Effector CD4-positive, alpha-beta T cell (primary cell): ENCODE results near the gene CCDC91.
"Not testable (repeated sequence)": the region's sequence is repeated elsewhere in the genome, so short reads cannot be mapped to it uniquely, and the experiment has no call there.

ENCODE experiments used
- DNase-seq: peaks from one replicate; pipeline ENCODE4 v3.0.0-alpha.2; 2020

Gene CCDC91

DNA sequence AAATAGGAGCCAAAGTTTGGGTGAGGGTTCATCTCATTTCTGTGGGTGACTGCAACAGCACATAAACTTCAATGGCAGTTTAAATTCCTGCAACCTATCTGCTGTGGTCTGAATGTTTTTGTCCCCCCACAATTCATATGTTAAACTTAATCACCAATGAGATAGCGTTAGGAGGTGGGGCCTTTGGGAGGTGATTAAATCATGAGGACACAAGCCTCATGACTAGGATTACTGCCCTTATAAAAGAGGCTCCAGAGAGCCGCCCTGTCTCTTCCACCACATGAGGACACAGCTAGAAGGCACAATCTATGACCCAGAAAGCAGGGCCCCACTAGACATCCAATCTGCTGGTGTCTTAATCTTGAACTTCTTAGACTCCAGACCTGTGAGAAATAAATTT lies 3.8 kb upstream of the CCDC91 start:
- no peak for DNase-seq

DNA sequence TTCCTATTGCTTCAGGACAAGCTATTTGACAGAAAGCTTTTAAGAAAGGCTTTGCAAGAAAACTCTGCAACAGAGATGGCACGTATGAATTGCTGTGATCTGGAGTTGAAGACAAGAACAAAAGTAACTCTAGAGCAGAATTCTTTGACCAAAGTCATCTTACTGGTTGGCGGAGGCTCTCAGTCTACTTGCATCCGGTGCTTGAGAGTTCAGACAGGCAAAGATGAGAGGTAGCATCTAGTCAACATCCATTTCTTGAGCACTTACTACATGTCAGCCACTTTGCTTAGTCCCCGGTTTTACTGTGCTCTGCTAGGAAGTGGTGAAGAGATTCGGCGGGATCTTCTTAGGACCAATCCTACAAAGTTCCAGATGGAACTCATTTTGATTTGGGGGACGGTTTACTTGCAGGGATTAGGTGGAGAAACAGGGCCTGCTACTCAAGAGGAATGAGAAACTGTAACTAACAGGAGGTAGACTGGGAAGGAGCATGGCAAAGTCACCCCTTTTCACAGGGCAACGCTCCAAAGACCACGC lies 404 bp upstream of the CCDC91 start:
- DNase-seq = no peak

DNA sequence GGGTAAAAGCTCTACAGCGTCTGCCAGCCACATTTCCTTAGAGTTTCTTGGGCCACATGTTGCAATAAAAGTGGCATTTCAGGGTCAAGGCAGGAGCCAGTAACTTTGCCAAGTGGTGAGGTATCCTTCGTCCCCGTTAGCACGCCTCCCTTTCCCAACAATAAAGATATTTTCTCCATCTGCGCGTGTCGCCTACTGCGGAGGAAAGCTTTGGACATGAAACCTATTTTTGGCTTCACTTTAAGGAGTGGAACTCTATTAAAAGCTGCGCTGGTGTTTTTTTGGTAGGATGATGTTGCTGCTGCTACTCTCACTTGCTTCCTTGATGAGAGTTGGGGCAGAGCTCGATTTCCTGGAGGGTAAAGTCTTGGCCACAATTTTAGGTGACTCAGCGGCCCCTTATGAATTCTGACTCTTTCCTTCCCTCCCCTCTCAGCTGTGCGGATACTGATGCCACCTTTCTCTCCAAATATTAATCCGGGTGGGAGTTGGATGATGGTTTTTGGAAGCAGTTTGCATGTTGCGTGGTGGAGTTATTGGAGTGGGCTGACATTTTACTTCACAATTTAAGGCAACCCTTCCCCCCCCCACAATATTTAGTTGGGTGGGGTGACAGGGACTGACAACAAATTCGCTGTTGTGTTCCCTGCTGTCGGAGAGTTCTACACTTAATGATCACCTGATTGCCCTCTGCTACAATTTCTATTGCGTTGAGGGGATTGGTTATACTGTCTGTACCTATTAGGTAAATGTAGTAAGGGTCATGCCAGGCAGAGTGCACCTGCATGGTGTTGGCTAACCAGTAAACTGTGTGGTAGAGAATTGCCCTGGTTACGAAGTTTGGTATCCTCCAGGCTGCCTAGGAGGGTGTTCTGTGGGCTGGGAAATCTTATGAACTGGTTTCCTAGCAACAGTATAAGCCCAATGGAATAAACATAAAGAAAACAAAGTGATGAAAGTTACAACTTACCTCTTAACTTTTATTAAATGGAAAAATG lies 1.1 kb downstream of the CCDC91 start:
- peak; percentile 23 for DNase-seq

DNA sequence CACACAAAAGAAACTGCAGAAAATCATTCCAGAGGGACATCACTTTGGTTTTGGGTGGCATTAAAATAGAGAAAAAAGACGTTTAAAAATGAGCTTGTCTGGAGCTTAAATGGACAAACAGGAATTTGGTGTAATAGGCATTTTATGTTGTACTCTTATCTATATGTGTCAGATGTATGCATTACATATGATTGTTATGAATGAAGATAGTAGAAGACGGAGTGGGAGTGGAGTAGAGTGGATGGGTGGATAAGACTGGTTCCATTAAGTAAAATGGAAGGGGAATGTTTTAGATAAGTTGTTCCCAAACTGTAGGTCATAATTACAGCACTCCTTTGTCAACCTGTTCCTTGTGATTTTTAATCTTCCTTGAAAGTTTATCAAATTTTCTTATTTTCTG lies 1.9 kb downstream of the CCDC91 start:
- no peak for DNase-seq

DNA sequence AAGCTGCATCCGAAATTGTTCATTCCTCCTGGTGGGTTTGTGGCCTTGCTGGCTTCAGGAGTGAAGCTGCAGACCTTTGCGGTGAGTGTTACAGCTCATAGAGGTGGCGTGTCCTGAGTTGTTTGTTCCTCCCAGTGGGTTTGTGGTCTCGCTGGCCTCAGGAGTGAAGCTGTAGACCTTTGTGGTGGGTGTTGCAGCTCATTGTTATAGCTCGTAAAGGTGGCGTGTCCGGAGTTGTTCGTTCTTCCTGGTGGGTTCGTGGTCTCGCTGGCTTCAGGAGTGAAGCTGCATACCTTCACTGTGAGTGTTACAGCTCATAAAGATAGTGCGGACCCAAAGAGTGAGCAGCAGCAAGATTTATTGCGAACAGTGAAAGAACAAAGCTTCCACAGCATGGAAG lies 4.4 kb downstream of the CCDC91 start:
- not testable (repeated sequence) for DNase-seq

DNA sequence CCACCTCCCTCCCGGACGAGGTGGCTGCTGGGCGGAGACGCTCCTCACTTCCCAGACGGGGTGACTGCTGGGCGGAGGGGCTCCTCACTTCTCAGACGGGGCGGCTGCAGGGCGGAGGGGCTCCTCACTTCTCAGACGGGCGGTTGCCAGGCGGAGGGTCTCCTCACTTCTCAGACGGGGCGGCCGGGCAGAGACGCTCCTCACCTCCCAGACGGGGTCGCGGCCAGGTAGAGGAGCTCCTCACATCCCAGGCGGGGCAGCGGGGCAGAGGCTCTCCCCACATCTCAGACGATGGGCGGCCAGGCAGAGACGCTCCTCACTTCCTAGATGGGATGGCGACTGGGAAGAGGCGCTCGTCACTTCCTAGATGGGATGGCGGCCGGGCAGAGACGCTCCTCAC lies 10.9 kb downstream of the CCDC91 start:
- not testable (repeated sequence) for DNase-seq

DNA sequence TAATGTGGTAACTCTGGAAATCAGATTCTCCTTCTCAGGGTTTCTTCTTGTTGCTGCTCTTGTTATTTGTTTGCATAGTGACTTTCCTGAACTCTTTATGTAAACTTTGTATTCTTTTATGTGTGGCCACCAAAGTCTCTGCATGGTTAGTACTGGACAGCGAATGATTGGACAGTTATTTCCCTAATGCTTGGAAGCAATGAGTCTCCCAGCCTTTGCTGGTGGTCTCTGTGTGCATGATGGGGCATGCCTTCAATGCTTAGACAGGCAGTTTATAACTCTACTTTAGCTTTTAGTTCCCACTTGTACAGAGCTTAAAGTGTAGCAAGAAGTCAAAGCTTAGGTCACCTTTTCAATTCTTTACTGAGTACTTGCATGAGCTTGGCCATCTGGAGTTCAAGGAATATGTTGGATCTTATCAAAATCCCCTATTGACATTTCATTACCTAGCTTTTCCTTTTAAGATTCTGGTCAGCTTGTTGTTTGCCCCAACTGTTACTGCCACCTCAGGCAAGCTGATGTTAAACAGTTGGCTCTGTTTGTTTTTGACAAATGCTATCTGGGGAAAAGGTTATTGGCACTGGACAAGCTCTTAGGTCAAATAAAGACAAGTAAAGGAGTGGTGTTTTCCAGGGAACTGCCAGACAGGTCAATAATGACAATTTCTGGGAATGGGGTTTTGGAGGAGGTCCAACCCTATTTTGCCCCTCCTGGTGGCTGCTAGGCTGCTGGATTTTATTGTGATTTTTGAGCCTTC lies 12.3 kb downstream of the CCDC91 start:
- no peak for DNase-seq

DNA sequence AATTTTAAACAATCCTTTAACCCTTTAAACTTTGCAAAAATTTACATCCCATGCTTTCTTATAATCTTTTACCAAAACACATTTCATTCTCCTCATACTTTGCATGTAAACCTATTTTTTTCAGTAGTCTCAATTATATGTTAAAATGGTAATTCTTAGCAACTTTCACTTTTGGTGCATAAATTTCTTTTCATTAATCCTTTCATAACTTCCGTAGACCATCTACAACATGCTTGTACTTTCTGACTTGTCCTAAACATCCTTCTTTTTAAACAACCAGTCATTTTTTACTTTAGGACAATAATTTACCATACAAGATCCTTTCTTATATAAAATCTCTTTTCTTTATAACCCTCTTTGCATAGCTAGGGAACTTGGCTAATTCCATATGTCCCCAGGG lies 19.5 kb downstream of the CCDC91 start:
- no peak for DNase-seq

DNA sequence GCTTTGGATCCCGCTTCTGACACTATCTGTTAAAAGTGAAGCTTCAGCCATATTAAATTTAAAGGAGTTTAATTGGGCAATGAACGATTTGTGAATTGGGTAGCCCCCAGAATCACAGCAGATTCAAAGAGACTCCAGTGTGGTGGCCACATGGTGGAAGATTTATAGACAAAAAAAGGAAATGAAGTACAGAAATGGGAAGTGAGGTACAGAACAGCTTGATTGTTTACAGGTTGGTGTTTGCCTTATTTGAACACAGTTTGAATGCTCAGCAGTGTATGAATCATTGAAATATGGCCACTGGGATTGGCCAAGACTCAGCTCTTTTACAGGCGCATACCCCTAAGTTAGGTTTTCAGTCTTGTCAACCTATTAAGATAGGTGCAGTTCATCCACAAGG lies 21.9 kb downstream of the CCDC91 start:
- no peak for DNase-seq

DNA sequence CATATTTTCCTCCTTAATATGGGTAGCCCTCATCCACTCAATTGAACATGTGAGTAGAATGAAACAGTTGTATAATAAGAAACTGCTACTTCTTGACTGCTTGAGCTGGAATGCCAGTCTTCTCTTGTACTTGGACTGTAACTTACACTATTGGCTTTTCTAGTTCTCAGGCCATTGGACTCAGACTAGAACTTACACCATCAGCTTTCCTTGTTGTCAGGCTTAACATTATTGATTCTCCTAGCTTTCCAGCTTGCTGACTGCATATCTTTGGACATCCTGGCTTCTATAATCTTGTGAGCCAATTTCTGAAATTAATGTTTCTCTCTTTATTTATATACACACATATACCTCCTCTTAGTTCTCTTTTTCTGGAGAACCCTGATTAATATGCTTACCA lies 24.8 kb downstream of the CCDC91 start:
- no peak for DNase-seq

DNA sequence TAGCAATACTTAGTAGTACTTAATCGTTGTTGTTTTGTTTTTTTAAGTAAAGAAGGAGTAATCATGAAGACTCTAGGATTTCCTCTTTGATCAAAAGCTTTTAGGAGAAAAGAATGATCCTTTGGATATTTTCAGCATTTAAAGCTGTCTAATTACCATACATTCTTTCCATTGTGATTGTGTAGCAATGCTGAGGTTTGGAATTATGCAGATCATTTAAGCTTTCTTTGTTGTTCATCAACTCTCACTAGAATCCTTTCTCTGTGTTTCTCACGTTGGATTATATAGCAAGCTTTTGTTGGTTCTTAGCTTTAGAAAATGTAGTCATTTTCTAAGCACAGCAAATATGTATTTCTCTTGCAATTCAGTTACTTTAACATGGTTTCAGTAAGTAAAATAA lies 25.8 kb downstream of the CCDC91 start:
- no peak for DNase-seq

DNA sequence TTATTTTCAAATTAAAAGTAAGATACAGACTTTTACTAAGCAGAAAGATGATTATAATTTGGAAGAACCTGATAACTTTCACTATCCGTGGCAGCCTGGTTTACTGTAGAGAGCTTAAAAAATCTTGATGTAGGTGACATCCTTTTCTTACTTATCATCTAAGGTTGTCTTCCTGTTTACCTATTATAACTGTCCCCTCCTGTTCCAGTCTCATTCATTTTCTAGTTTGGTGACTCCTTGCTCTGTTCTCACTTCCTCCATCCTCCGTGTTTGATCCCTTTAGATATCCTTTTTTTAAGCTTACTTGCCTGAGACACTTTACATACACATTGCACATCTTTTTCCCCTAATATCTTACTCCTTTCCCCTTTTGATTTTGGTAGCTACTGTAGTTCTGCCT lies 27.5 kb downstream of the CCDC91 start:
- no peak for DNase-seq

DNA sequence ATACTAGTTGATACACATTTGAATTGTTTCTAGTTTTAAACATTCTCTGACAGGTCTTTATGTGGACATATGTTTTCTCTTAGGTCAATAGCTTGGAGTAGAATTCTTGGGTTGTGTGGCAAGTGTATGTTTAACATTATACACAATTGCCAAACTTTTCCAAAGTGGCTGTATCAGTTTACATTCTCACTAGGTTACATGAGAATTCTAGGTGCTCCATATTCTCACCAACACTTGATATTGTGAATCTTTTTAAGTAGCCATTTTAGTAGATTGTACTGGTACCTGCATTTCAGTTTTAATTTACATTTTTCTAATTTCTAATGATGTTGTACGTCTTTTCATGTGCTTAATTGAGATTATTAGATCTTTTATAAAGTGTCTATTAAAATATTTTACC lies 28.6 kb downstream of the CCDC91 start:
- DNase-seq = no peak

DNA sequence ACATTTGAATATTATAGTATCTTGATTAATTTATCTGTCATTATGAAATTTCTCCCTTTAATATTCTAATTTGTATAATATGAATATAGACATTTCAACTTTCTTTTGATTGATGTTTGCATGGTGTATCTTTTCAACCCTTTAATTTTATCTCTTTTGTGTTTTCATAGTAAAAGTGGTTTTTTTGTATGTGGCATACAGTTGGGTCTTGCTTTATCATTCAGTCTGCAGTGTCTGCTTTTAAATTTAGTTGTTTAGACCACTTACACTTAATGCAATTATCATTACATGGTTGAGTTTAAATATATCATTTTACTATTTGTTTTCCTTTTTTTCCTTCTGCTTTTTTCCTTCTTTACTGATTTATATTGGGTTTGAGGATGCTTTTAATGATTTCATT lies 29.6 kb downstream of the CCDC91 start:
- DNase-seq = no peak

DNA sequence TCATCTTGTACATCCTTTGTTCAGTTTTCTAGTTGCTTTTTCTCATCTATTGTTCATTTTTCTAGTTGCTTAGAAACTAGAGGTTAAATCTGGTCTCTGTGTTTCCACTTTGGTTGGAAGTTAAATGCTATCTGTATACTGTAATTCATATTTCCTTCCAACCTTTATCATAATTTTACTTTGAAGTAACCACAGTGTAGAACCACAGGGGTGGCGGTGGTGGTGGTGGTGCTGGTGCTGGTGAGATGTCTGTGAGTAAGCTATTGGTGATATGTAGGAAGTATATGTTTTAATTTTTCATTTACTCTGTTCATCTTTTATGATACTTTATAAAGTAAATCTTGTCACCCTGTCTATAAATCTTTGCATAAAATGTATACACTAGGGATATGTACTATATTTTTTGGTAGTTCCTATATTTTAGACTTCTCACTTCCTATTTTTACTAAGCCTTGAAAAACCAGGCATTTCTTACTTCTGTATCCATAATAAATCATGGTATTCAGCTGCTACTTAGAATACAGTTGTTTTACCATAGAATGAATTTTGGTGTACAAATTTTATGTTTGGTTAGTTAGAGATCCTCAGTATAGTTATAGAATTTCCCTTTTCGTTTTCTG lies 31.9 kb downstream of the CCDC91 start:
- DNase-seq = peak; percentile 10

DNA sequence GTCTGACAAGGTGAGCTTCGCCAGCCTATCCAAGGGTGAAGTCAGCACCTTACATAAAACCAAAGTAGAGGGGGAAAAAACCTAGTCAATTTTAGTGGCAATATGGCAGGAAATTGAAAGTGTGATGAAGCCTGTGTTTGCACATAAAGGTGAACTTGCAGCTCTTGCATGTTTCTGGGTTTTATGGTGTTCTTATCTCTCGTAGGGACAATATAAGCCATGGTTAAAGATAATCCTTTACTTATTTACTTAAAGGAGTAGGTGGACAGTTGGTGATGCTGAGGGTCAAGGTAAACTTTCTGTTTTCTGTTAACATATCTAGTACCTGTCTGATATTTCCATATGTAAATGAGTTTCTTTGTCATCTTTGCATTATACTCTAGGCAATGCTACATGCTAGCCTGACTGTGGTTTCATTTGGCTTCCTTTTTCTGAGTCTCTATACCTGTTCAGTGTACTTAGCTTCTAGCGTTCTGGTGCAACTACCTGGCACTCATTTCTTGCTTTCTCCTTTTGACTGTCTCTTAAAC lies 32.8 kb downstream of the CCDC91 start:
- DNase-seq = no peak

DNA sequence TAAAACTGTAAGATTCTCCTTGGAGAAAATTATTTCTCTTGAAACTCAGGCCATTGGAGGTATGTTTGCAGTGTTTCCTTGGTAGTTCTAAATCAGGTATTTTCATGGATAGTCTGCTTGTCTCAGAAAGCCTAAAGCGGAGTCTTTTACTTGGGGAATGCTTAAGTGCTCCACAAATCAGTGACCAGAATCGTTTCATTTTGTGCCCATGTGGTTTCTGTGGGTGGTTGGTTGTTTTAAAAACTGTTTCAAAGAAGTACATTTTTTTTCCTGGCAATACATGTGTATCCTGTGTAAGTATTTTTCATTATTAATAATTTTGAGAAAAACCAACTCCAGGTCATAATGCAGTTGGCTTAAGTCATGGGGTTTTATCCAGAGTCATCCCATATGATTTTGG lies 33.6 kb downstream of the CCDC91 start:
- DNase-seq = no peak

DNA sequence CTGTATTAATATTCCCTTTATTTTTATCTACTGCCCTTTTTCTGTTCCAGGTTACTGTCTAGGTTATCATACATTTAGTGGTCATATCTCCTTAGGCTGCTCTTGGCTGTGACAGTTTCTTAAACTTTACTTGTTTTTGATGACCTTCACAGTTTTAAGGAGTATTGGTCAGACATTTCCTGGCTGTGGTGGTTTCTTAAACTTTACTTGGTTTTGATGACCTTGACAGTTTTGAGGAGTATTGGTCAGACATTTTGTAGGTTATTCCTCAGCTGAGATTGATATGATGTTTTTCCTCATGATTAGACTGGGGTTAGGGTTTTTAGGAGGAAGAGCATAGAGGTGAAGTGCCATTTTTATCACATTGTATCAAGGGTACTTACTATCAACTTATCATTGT lies 36.4 kb downstream of the CCDC91 start:
- DNase-seq = no peak

DNA sequence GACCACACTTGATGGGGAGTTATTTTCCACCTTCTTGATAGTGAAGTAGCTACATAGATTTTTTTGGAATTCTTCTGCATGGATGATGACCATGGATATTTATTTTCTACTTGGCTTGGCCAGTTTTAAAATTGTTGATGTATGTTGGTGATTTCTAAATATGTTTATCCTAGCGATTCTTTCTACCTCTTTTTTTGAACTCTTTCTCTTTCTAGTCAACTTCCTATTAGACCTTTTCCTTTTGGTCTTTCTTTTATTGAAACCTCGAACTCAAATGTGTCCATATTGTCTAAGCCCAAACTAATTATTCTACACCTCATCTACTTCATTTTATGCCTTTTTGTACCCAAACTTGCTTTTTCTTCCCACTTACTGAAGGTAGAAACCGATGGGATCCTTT lies 37.0 kb downstream of the CCDC91 start:
- no peak for DNase-seq

DNA sequence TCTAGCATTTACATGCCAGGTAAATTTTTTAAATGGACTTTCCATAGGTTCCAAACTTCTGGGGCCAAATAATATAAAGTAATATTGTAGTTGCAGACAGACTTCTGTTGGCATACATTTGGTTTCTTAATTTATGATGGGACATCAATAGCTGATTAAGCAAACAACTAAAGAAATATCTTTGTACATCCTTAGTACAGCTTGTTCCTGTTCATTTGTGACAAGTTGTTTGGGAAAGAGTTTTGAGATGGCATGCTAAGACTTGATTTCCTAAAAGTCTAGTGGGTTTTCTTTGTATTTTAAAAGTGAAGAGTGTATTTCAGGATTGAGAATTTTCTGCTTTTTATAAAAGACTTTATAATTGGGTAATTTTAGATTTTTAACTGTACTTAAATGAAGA lies 41.0 kb downstream of the CCDC91 start:
- no peak for DNase-seq

DNA sequence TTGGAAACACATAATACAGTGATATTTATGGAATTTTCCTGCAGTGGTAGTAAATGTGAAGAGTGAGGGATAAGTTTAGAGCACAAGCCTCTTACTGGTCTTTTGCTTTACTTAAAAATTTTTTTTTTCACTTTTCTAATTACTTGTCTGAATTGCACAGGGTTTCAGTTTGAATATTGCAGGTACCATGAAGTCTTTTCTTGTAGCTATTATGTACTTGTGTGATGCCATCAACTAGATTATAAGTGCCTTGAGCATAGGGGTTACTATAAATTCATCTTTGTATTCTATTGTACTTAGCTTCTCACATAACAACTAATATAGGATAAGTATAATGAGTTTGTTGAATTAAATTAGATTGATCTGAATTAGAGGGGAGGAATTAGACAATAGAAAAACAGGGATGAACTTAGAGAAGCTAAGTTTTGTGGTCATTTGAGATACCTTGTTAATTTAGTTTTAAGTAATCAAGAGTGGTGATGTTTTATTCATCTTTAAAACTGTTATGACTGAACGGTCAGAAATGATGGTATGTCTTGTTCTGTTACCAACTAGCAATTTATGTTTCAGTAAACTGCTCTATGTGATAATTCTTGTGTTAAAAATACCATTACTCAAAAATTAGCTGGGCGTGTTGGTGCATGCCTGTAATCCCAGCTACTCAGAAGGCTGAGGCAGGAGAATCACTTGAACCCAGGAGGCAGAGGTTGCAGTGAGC lies 42.1 kb downstream of the CCDC91 start:
- DNase-seq = no peak

DNA sequence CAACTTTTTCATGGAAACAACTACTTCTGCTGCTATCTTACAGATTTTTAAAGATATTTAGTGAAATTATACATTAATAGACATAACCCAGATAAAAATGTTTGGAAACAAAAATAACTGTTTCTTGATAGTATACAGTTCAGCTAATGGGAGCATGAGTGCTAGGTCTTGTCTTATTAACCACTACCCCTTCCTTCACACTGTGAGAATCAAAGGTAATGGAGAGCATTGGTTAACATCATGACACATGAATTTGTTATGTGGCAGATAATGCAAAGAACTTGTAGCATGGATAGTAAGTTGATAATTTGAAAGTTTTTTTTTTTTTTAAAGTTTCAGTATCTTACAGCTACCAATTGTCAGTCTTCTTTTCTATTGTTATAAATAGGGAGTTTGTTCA lies 44.2 kb downstream of the CCDC91 start:
- DNase-seq = no peak
